GM12878 (cell line): ENCODE data around the gene MIAT. TPM values are rescaled to one million over a fixed set of nuclear protein-coding genes. Genes with fewer than 3 reads are reported as not detected.

Experiments used
- ATAC-seq: fragments of 200-7000 bp; cut with Tn5 transposase; 3 replicates; pipeline ENCODE4 v1.9.1; 2020; ENCODE audit warnings: mild to moderate bottlenecking, moderate library complexity
- BruUV-seq: library from RNA; stranded (reverse); fragments of 400-500 nt; replicated peaks from 2 replicates; lab custom pipeline; 2021; lab: Mats Ljungman, UMichigan
- CTCF ChIA-PET: fragments of 300-600 bp; sonication (Branson Sonifier 250); formaldehyde crosslinking; extraction: SDS; loops from one replicate; lab custom pipeline; 2021; ENCODE audit warnings: inconsistent platforms; lab: Yijun Ruan, JAX
- POLR2A ChIA-PET: fragments of 350-600 bp; formaldehyde crosslinking; extraction: SDS; loops from one replicate; lab custom pipeline; 2021; ENCODE audit warnings: inconsistent platforms; lab: Charles Lee
- RAD21 ChIA-PET: fragments of 300-600 bp; sonication (Branson Sonifier 250); formaldehyde crosslinking; loops from one replicate; lab custom pipeline; 2023; ENCODE audit warnings: antibody characterized with exemption; ENCODE audit not compliant: unreplicated experiment; lab: Charles Lee
- SMC1A ChIA-PET: fragments of 300-600 bp; sonication (Branson Sonifier 250); formaldehyde crosslinking; loops from one replicate; lab custom pipeline; 2023; ENCODE audit not compliant: unreplicated experiment, uncharacterized antibody; lab: Charles Lee
- DNase-seq: peaks from one replicate; pipeline ENCODE4 v3.0.0-alpha.2; 2011; ENCODE audit warnings: low read depth, low spot score
- FAIRE-seq: peaks from 3 replicates; lab custom pipeline; 2011; peaks lifted over from hg19 to GRCh38; lab: Jason Lieb, UNC
- H2AFZ ChIP-seq: 2 replicates; pipeline ENCODE4 v1.6.0; 2011; ENCODE audit warnings: low read depth, low read length, control low read depth; ENCODE audit not compliant: control insufficient read depth
- H3K27ac ChIP-seq: 2 replicates; pipeline ENCODE4 v1.5.1; 2011; ENCODE audit warnings: control low read depth; ENCODE audit not compliant: control insufficient read depth, insufficient read depth
- H3K27me3 ChIP-seq, 2 experiments: replicated peaks in 1 of 2; 2 replicates each; pipeline versions ENCODE4 v1.6.0 to v1.6.1; 2011; ENCODE audit warnings: low read length in 1 of 2; ENCODE audit not compliant: control insufficient read depth in 2 of 2, insufficient read depth in 2 of 2
- H3K36me3 ChIP-seq, 2 experiments: 2 replicates each; pipeline ENCODE4 v1.5.1; 2011; ENCODE audit warnings: low read length in 1 of 2; ENCODE audit not compliant: control insufficient read depth in 2 of 2, insufficient read depth in 2 of 2
- H3K4me1 ChIP-seq: 2 replicates; pipeline ENCODE4 v1.6.1; 2011; ENCODE audit warnings: mild to moderate bottlenecking, low read length, moderate library complexity, mixed read lengths; ENCODE audit not compliant: control insufficient read depth, insufficient read depth
- H3K4me2 ChIP-seq: 2 replicates; pipeline ENCODE4 v1.6.0; 2011; ENCODE audit warnings: control low read depth; ENCODE audit not compliant: control insufficient read depth, insufficient read depth
- H3K4me3 ChIP-seq: fragments of 200-600 bp; sonication (generic); 2 replicates; pipeline ENCODE4 v1.5.1; 2016
- H3K79me2 ChIP-seq: 2 replicates; pipeline ENCODE4 v1.6.0; 2011; ENCODE audit warnings: low read length; ENCODE audit not compliant: control insufficient read depth, insufficient read depth
- H3K9ac ChIP-seq: 2 replicates; pipeline ENCODE4 v1.8.0; 2011; ENCODE audit warnings: low read length, control low read depth, mixed read lengths; ENCODE audit not compliant: control insufficient read depth, insufficient read depth
- H3K9me3 ChIP-seq: replicated peaks from 3 replicates; pipeline ENCODE4 v1.5.1; 2011; ENCODE audit warnings: mild to moderate bottlenecking, low read length; ENCODE audit not compliant: control insufficient read depth, insufficient read depth
- H4K20me1 ChIP-seq: 2 replicates; pipeline ENCODE4 v1.6.0; 2011; ENCODE audit not compliant: control insufficient read depth, insufficient read depth
- BHLHE40 ChIP-seq, 2 experiments: fragments of 450-650 bp in 1 of 2; IDR thresholded peaks; 2 replicates each; pipeline ENCODE4 v1.6.1; 2011 to 2017; ENCODE audit warnings: low read depth in 2 of 2, borderline replicate concordance in 1 of 2, improper control_type of control experiment in 1 of 2, low read length in 1 of 2, mild to moderate bottlenecking in 1 of 2
- BRCA1 ChIP-seq: IDR thresholded peaks from 2 replicates; pipeline ENCODE4 v1.6.1; 2011; ENCODE audit warnings: low read depth, low read length, improper control_type of control experiment
- CHD4 ChIP-seq: fragments of 200-600 bp; sonication (generic); IDR thresholded peaks from 2 replicates; pipeline ENCODE4 v1.6.1; 2016; ENCODE audit warnings: mild to moderate bottlenecking
- EED ChIP-seq: sonication (generic); IDR thresholded peaks from 2 replicates; pipeline ENCODE4 v1.6.1; 2016; ENCODE audit warnings: antibody characterized with exemption, low read depth
- JUND ChIP-seq: IDR thresholded peaks from 2 replicates; pipeline ENCODE4 v1.6.1; 2012; ENCODE audit warnings: low read depth, mild to moderate bottlenecking, low read length, improper control_type of control experiment, moderate library complexity
- MXI1 ChIP-seq: fragments of 150-350 bp; IDR thresholded peaks from 2 replicates; pipeline ENCODE4 v1.6.1; 2011; ENCODE audit warnings: low read depth, mild to moderate bottlenecking, inconsistent platforms, low read length, improper control_type of control experiment
- NFYA ChIP-seq: IDR thresholded peaks from 2 replicates; pipeline ENCODE4 v1.6.1; 2011; ENCODE audit warnings: low read depth, mild to moderate bottlenecking, low read length, improper control_type of control experiment, borderline replicate concordance
- NFYB ChIP-seq: IDR thresholded peaks from 2 replicates; pipeline ENCODE4 v1.6.1; 2011; ENCODE audit warnings: low read depth, mild to moderate bottlenecking, low read length, improper control_type of control experiment, moderate library complexity; ENCODE audit not compliant: insufficient read depth
- POLR2AphosphoS2 ChIP-seq: IDR thresholded peaks from 2 replicates; pipeline ENCODE4 v1.6.1; 2011; ENCODE audit warnings: low read depth, mild to moderate bottlenecking, low read length, improper control_type of control experiment, moderate library complexity
- RELA ChIP-seq: fragments of 450-650 bp; IDR thresholded peaks from 2 replicates; pipeline ENCODE4 v1.8.0; 2014; ENCODE audit warnings: borderline replicate concordance; ENCODE audit not compliant: partially characterized antibody
- SIN3A ChIP-seq: IDR thresholded peaks from 2 replicates; pipeline ENCODE4 v1.6.1; 2012; ENCODE audit warnings: low read depth, low read length, improper control_type of control experiment
- YBX1 ChIP-seq: fragments of 450-650 bp; IDR thresholded peaks from 2 replicates; pipeline ENCODE4 v1.6.1; 2016; ENCODE audit warnings: antibody characterized with exemption
- ZNF207 ChIP-seq: fragments of 450-650 bp; IDR thresholded peaks from 2 replicates; pipeline ENCODE4 v1.6.1; 2014; ENCODE audit warnings: antibody characterized with exemption, mild to moderate bottlenecking, borderline replicate concordance
- ZNF217 ChIP-seq: fragments of 450-650 bp; IDR thresholded peaks from 2 replicates; pipeline ENCODE4 v1.6.1; 2017; ENCODE audit warnings: antibody characterized with exemption, mild to moderate bottlenecking
- ZZZ3 ChIP-seq: IDR thresholded peaks from 2 replicates; pipeline ENCODE4 v1.6.1; 2011; ENCODE audit warnings: low read depth; ENCODE audit not compliant: control insufficient read depth, insufficient read length
- WGBS: methylation state at CpG from one replicate; pipeline ENCODE4 v1.1.6; 2016; ENCODE audit warnings: low lambda C conversion rate; ENCODE audit not compliant: insufficient replicate concordance, insufficient coverage; ENCODE audit errors: missing lambda C conversion rate; 5-methylcytosine and 5-hydroxymethylcytosine counted together
- in situ Hi-C: fragments of 300-500 bp; cut with MboI; formaldehyde crosslinking; loops from 9 replicates; pipeline ENCODE4 v1.14.3; 2018; ENCODE audit warnings: mixed read lengths
- intact Hi-C: fragments of 100-400 bp; cut with micrococcal nuclease; formaldehyde crosslinking; loops from one replicate; pipeline ENCODE4 v1.14.2; 2022; ENCODE audit not compliant: unreplicated experiment
- polyA plus RNA-seq, 11 experiments: library from polyadenylated mRNA; depleted of rRNA in 4 of 11; unstranded in 6 of 11; stranded (reverse) in 5 of 11; fragments of >200 nt; fragmentation: Nextera tagmentation in 4 of 11; fragmentation: Illumina TruSeq in 1 of 11; extraction: Ambion mirVana in 4 of 11; extraction: Trizol in 1 of 11; gene quantifications; 1 replicate in 1 of 11; 2 replicates in 10 of 11; pipeline versions ENCODE4 v1.2.1 to v1.2.3, GENCODE V29; 2011 to 2016; ENCODE audit warnings: inconsistent platforms in 2 of 11, missing spikeins in 2 of 11, low read depth in 1 of 11
- total RNA-seq, 4 experiments: library from RNA; depleted of rRNA in 3 of 4; stranded (reverse); fragments of >200 nt in 3 of 4; fragmentation: Illumina TruSeq in 1 of 4; extraction: Trizol in 1 of 4; gene quantifications; 2 replicates each; pipeline versions ENCODE4 v1.2.1 to v1.2.3, GENCODE V29; 2013 to 2021
- TF ChIP-seq, protein P1 (sequence below): fragments of 450-650 bp; IDR thresholded peaks from 2 replicates; pipeline ENCODE4 v1.6.1; 2017; ENCODE audit warnings: low read depth, mild to moderate bottlenecking, moderate library complexity

MIAT gene
- total and polyA plus RNA-seq, 10 of the 15 experiments (the other 5 are each of a cell fraction or from before 2014, with no cell fraction given), result 0.39 to 13.7 (median 4.6) TPM

GRCh38 chr22:26690654-26691376, 33.4 kb downstream of the MIAT start:
- DNase-seq (no peak), FAIRE-seq (no peak), ATAC-seq (no peak)
- Histone ChIP-seq H3K4me1 (peaks cover 5% of the 10 kb centered on the region; the same call in 1 of the 2 replicates), H3K79me2 (no peaks in the 10 kb centered on the region), H3K9me3 (no peaks in the 10 kb centered on the region), H3K36me3 (peaks cover 0 to 3% of the 10 kb centered on the region in 2 experiments; a peak in 1 of 4 replicates), H3K4me2 (no peak overlapping the region), H3K4me3 (no peak overlapping the region), H3K27ac (no peak overlapping the region), H3K27me3 (no peaks in the 10 kb centered on the region), H4K20me1 (no peaks in the 10 kb centered on the region), H2AFZ (no peak overlapping the region), H3K9ac (no peak overlapping the region)
- 35% methylated on average over 3 of the region's 3 CpGs for WGBS
- ChIA-PET POLR2A (no interaction called here), RAD21 (no interaction called here), CTCF (interaction anchor here (0.8 kb wide), 1 partner anchor 12 kb away, joined by 5 read pairs; no protein-coding TSS in a partner anchor), SMC1A (interaction anchor here (0.5 kb wide), 1 partner anchor 355 kb away, joined by 3 read pairs; no protein-coding TSS in a partner anchor)
- in situ Hi-C loops, result no loop called here
- intact Hi-C loops, result no loop called here
- TF ChIP-seq RELA, result no peak
- TF ChIP-seq, protein P1, sequence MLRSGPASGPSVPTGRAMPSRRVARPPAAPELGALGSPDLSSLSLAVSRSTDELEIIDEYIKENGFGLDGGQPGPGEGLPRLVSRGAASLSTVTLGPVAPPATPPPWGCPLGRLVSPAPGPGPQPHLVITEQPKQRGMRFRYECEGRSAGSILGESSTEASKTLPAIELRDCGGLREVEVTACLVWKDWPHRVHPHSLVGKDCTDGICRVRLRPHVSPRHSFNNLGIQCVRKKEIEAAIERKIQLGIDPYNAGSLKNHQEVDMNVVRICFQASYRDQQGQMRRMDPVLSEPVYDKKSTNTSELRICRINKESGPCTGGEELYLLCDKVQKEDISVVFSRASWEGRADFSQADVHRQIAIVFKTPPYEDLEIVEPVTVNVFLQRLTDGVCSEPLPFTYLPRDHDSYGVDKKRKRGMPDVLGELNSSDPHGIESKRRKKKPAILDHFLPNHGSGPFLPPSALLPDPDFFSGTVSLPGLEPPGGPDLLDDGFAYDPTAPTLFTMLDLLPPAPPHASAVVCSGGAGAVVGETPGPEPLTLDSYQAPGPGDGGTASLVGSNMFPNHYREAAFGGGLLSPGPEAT, result no peak
- no peak for TF ChIP-seq NFYA
- no peak for TF ChIP-seq ZNF207
- no peak for TF ChIP-seq YBX1
- no peak for TF ChIP-seq MXI1
- TF ChIP-seq POLR2AphosphoS2, result no peak
- TF ChIP-seq BHLHE40 (IDR thresholded peaks at IDR 0.05; ENCODE audit: borderline replicate concordance in 1 of 2, low read depth in 2 of 2, low read length in 1 of 2), result no peak
- no peak for TF ChIP-seq EED
- no peak for TF ChIP-seq SIN3A
- no peak for TF ChIP-seq ZZZ3
- TF ChIP-seq JUND, result no peak
- TF ChIP-seq ZNF217, result no peak
- TF ChIP-seq CHD4, result no peak
- TF ChIP-seq NFYB, result no peak
- no peak for TF ChIP-seq BRCA1
- no TSS peak for BruUV-seq
